Loucy (cell line): ENCODE results near the gene RUSF1.

Experiments used
- H2AFZ ChIP-seq: fragments of 200-600 bp; sonication (generic); 2 replicates; pipeline ENCODE4 v1.6.0; 2016; ENCODE audit warnings: antibody characterized with exemption, mild to moderate bottlenecking, low read length, moderate library complexity
- H3F3A ChIP-seq: fragments of 200-600 bp; 2 replicates; pipeline ENCODE4 v1.6.0; 2016; ENCODE audit warnings: antibody characterized with exemption, low read depth, mild to moderate bottlenecking
- H3K27me3 ChIP-seq: fragments of 200-600 bp; sonication (generic); 2 replicates; pipeline ENCODE4 v1.6.1; 2014; ENCODE audit warnings: low read length, mild to moderate bottlenecking; ENCODE audit not compliant: insufficient read depth, poor library complexity, severe bottlenecking
- H3K36me3 ChIP-seq: fragments of 200-600 bp; sonication (generic); 2 replicates; pipeline ENCODE4 v1.6.1; 2016; ENCODE audit warnings: low read length; ENCODE audit not compliant: insufficient read depth
- H3K4me1 ChIP-seq: fragments of 200-600 bp; sonication (generic); 2 replicates; pipeline ENCODE4 v1.5.1; 2014; ENCODE audit warnings: low read length, mild to moderate bottlenecking; ENCODE audit not compliant: insufficient read depth, poor library complexity, severe bottlenecking
- H3K4me2 ChIP-seq: fragments of 200-600 bp; sonication (generic); 2 replicates; pipeline ENCODE4 v1.6.0; 2014; ENCODE audit warnings: antibody characterized with exemption, low read length, low read depth, mild to moderate bottlenecking; ENCODE audit not compliant: poor library complexity, severe bottlenecking
- H3K4me3 ChIP-seq: fragments of 200-600 bp; sonication (generic); 2 replicates; pipeline ENCODE4 v1.5.1; 2014; ENCODE audit warnings: low read length, mild to moderate bottlenecking, mixed read lengths; ENCODE audit not compliant: poor library complexity, severe bottlenecking
- H3K79me2 ChIP-seq: fragments of 200-600 bp; sonication (generic); 2 replicates; pipeline ENCODE4 v1.6.1; 2014; ENCODE audit warnings: low read length; ENCODE audit not compliant: insufficient read depth
- H3K9ac ChIP-seq: fragments of 200-600 bp; sonication (generic); 2 replicates; pipeline ENCODE4 v1.6.0; 2014; ENCODE audit warnings: mild to moderate bottlenecking, low read depth, low read length, moderate library complexity; ENCODE audit not compliant: poor library complexity, severe bottlenecking
- H3K9me2 ChIP-seq: fragments of 200-600 bp; sonication (generic); replicated peaks from 2 replicates; pipeline ENCODE4 v1.6.1; 2016; ENCODE audit warnings: low read depth, low read length, mixed read lengths
- H3K9me3 ChIP-seq: fragments of 200-600 bp; sonication (generic); 2 replicates; pipeline ENCODE4 v1.6.1; 2014; ENCODE audit warnings: mild to moderate bottlenecking, antibody characterized with exemption, low read length, low read depth; ENCODE audit not compliant: insufficient read depth
- H4K20me1 ChIP-seq: fragments of 200-600 bp; sonication (generic); 2 replicates; pipeline ENCODE4 v1.6.0; 2014; ENCODE audit warnings: antibody characterized with exemption, low read length, mild to moderate bottlenecking; ENCODE audit not compliant: insufficient read depth, poor library complexity, severe bottlenecking
- EZH2phosphoT487 ChIP-seq: fragments of 200-600 bp; IDR thresholded peaks from 2 replicates; pipeline ENCODE4 v1.6.1; 2018; ENCODE audit warnings: antibody characterized with exemption, mild to moderate bottlenecking, moderate library complexity, borderline replicate concordance
- TF ChIP-seq, protein P1 (sequence below): fragments of 200-600 bp; sonication (generic); conservative IDR thresholded peaks from 2 replicates; pipeline ENCODE4 v1.5.1; 2014; ENCODE audit warnings: mild to moderate bottlenecking, antibody characterized with exemption, low read length

The RUSF1 gene

GRCh38 chr16:31487720-31488467 is 20.3 kb downstream of the RUSF1 start:
- H3F3A ChIP-seq = no peaks in the 10 kb centered on the region
- H3K79me2 ChIP-seq = no peaks in the 10 kb centered on the region
- TF ChIP-seq EZH2phosphoT487 = no peak
- TF ChIP-seq, protein P1, sequence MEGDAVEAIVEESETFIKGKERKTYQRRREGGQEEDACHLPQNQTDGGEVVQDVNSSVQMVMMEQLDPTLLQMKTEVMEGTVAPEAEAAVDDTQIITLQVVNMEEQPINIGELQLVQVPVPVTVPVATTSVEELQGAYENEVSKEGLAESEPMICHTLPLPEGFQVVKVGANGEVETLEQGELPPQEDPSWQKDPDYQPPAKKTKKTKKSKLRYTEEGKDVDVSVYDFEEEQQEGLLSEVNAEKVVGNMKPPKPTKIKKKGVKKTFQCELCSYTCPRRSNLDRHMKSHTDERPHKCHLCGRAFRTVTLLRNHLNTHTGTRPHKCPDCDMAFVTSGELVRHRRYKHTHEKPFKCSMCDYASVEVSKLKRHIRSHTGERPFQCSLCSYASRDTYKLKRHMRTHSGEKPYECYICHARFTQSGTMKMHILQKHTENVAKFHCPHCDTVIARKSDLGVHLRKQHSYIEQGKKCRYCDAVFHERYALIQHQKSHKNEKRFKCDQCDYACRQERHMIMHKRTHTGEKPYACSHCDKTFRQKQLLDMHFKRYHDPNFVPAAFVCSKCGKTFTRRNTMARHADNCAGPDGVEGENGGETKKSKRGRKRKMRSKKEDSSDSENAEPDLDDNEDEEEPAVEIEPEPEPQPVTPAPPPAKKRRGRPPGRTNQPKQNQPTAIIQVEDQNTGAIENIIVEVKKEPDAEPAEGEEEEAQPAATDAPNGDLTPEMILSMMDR = no peak
- no peaks in the 10 kb centered on the region for H3K9me3 ChIP-seq
- H3K9me2 ChIP-seq = no peaks in the 10 kb centered on the region
- no peaks in the 10 kb centered on the region for H4K20me1 ChIP-seq
- H3K4me1 ChIP-seq = no peaks in the 10 kb centered on the region
- no peaks in the 10 kb centered on the region for H3K27me3 ChIP-seq
- H3K9ac ChIP-seq = no peak overlapping the region
- H3K4me3 ChIP-seq = peak overlapping the region; percentile 35
- no peak overlapping the region for H2AFZ ChIP-seq
- no peak overlapping the region for H3K4me2 ChIP-seq
- H3K36me3 ChIP-seq = peaks cover 14% of the 10 kb centered on the region; the same call in 1 of the 2 replicates

- H3K36me3 ChIP-seq = peaks cover 9% of the 10 kb centered on the region; the same call in 1 of the 2 replicates
- H3K9me2 ChIP-seq = no peaks in the 10 kb centered on the region
- no peak overlapping the region for H3K9ac ChIP-seq
- H3K27me3 ChIP-seq = no peaks in the 10 kb centered on the region
- no peaks in the 10 kb centered on the region for H3K9me3 ChIP-seq
- no peak overlapping the region for H3K4me2 ChIP-seq
- H2AFZ ChIP-seq = no peak overlapping the region
- H3F3A ChIP-seq = no peaks in the 10 kb centered on the region
- H3K79me2 ChIP-seq = no peaks in the 10 kb centered on the region
- no peaks in the 10 kb centered on the region for H3K4me1 ChIP-seq
- H4K20me1 ChIP-seq = no peaks in the 10 kb centered on the region
- TF ChIP-seq EZH2phosphoT487 = no peak
- TF ChIP-seq, protein P1 = no peak
- peak overlapping the region; percentile 35 for H3K4me3 ChIP-seq
These were observed 21.0 kb downstream of the RUSF1 start for GRCh38 chr16:31487071-31487719.

DNA sequence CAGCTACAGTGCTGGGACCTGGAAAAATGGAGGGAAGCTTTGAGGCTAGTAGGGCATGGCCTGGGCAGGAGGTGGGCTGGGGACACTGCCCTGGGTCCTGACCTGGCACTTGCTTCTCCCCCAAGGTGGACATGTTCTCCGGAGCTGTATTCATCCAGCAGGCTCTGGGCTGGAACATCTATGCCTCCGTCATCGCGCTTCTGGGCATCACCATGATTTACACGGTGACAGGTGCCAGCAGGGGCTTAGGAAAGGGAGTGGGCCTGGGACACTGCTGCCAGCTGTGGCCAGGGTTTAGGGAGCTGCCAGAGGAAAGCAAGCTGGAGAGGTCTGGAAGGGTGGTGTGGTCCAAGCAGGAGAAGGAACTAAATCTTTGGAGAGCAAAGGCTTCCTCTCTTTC is 22.1 kb downstream of the RUSF1 start:
- Histone ChIP-seq H3K27me3 (no peaks in the 10 kb centered on the region), H4K20me1 (no peaks in the 10 kb centered on the region), H2AFZ (no peak overlapping the region), H3K4me2 (no peak overlapping the region), H3K9me2 (no peaks in the 10 kb centered on the region), H3K36me3 (peaks cover 9% of the 10 kb centered on the region; the same call in 1 of the 2 replicates), H3K9me3 (no peaks in the 10 kb centered on the region), H3K9ac (no peak overlapping the region), H3F3A (no peaks in the 10 kb centered on the region), H3K4me3 (no peak overlapping the region), H3K79me2 (no peaks in the 10 kb centered on the region), H3K4me1 (no peaks in the 10 kb centered on the region)
- TF ChIP-seq, protein P1 = no peak
- no peak for TF ChIP-seq EZH2phosphoT487
